ENCODE data around the gene LRRN4. TPM values are rescaled to one million over a fixed set of nuclear protein-coding genes. Genes with fewer than 3 reads are reported as not detected.

LRRN4 gene
- total and polyA plus RNA-seq, 9 of the 15 experiments (the other 6 are each of a cell fraction or from before 2014, with no cell fraction given), result not detected

DNA sequence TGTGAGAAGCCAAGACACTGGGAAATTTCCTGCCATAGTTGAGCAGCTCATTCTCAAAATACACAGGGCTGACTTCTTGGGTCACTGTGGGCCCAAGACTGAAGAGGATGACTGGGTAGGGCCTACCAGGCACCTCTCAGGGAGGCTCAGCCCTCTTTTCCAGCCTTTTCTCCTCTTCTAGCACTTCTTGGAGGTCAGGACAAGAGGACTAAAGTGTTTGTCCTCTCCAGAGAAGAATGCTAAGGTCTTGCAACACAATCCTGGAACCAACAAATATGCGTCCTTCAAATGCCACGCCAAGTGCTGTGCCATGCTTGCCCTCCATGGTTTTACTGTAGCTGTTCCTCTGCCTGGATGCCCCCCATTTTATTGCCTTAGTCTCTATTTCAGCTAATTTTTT is 3.3 kb upstream of the LRRN4 start:
- CTCF ChIA-PET (ENCODE audit: low intra/inter-chr PET ratio), result no interaction called here
- Histone ChIP-seq H3K4me1 (replicated peaks in 1 of 2; ENCODE audit: control insufficient read depth in 2 of 2, insufficient read depth in 2 of 2, low read length in 2 of 2) (peaks cover 7 to 22% of the 10 kb centered on the region in 2 experiments), H3K79me2 (ENCODE audit: control insufficient read depth, insufficient read depth, low read length) (no peaks in the 10 kb centered on the region), H2AFZ (ENCODE audit: low read depth, low read length) (no peak overlapping the region), H3K4me2 (ENCODE audit: insufficient read depth, low read length) (no peak overlapping the region), H3K27ac (ENCODE audit: extremely low read depth, low read depth, low read length) (no peak overlapping the region), H3K36me3 (ENCODE audit: control insufficient read depth, insufficient read depth, low read length) (no peaks in the 10 kb centered on the region), H3K9me3 (replicated peaks; ENCODE audit: control insufficient read depth, insufficient read depth, low read depth, low read length) (no peaks in the 10 kb centered on the region), H3K4me3 (no peak overlapping the region), H3K27me3 (ENCODE audit: control insufficient read depth in 2 of 2, insufficient read depth in 2 of 2, low read length in 2 of 2) (no peaks in the 10 kb centered on the region), H4K20me1 (replicated peaks; ENCODE audit: control insufficient read depth, insufficient read depth, low read length) (no peaks in the 10 kb centered on the region), H3K9me1 (ENCODE audit: control insufficient read depth, insufficient read depth, low read length) (no peaks in the 10 kb centered on the region), H3K9ac (ENCODE audit: insufficient read depth in 1 of 2, low read depth in 2 of 2, low read length in 2 of 2) (no peak overlapping the region)
- no peak for DNase-seq (ENCODE audit: extremely low read depth in 1 of 4, low spot score in 3 of 4)
- in situ Hi-C loops (cut with MboI) (no loop called here), intact Hi-C loops (cut with micrococcal nuclease) (no loop called here)
- 46% methylated on average over 2 of the region's 2 CpGs for WGBS (ENCODE audit: insufficient coverage, low coverage, missing lambda C conversion rate)
- BruUV-seq (replicated peaks), result no TSS peak
- FAIRE-seq, result no peak
- no peak for ATAC-seq
- POLR2A ChIA-PET, result interaction anchor here (0.9 kb wide), 1 partner anchor 23 kb away, joined by 3 read pairs; no protein-coding TSS in a partner anchor
- TF ChIP-seq PHF20 (IDR thresholded peaks at IDR 0.05; ENCODE audit: partially characterized antibody) (no peak), ZNF766 (CRISPR knock-in tag; conservative IDR thresholded peaks at IDR 0.05) (no peak), ZNF77 (CRISPR knock-in tag; IDR thresholded peaks at IDR 0.05) (no peak), MYNN (IDR thresholded peaks at IDR 0.05) (no peak), MYNN (CRISPR knock-in tag; IDR thresholded peaks at IDR 0.05) (no peak), L3MBTL2 (IDR thresholded peaks at IDR 0.05) (no peak), BACH1 (tag; IDR thresholded peaks at IDR 0.05) (no peak), ZFX (CRISPR knock-in tag; IDR thresholded peaks at IDR 0.05) (no peak), MIER1 (IDR thresholded peaks at IDR 0.05; ENCODE audit: low read depth) (no peak), POLR3A (IDR thresholded peaks at IDR 0.05; ENCODE audit: borderline replicate concordance, extremely low read depth, insufficient read depth, insufficient read length) (no peak), GATAD2B (IDR thresholded peaks at IDR 0.05; ENCODE audit: borderline replicate concordance) (no peak), SRSF9 (IDR thresholded peaks at IDR 0.05; ENCODE audit: borderline replicate concordance, low read depth, low read length) (no peak)
- TF ChIP-seq, protein P1, sequence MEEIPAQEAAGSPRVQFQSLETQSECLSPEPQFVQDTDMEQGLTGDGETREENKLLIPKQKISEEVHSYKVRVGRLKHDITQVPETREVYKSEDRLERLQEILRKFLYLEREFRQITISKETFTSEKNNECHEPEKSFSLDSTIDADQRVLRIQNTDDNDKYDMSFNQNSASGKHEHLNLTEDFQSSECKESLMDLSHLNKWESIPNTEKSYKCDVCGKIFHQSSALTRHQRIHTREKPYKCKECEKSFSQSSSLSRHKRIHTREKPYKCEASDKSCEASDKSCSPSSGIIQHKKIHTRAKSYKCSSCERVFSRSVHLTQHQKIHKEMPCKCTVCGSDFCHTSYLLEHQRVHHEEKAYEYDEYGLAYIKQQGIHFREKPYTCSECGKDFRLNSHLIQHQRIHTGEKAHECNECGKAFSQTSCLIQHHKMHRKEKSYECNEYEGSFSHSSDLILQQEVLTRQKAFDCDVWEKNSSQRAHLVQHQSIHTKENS (CRISPR knock-in tag; IDR thresholded peaks at IDR 0.05), result no peak
- TF ChIP-seq, protein P2, sequence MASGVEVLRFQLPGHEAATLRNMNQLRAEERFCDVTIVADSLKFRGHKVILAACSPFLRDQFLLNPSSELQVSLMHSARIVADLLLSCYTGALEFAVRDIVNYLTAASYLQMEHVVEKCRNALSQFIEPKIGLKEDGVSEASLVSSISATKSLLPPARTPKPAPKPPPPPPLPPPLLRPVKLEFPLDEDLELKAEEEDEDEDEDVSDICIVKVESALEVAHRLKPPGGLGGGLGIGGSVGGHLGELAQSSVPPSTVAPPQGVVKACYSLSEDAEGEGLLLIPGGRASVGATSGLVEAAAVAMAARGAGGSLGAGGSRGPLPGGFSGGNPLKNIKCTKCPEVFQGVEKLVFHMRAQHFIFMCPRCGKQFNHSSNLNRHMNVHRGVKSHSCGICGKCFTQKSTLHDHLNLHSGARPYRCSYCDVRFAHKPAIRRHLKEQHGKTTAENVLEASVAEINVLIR (CRISPR knock-in tag; IDR thresholded peaks at IDR 0.05), result no peak
- TF ChIP-seq, protein P3, sequence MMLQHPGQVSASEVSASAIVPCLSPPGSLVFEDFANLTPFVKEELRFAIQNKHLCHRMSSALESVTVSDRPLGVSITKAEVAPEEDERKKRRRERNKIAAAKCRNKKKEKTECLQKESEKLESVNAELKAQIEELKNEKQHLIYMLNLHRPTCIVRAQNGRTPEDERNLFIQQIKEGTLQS (IDR thresholded peaks at IDR 0.05), result no peak
- TF ChIP-seq, protein P3 (CRISPR knock-in tag; conservative IDR thresholded peaks at IDR 0.05), result no peak
